Pancreas (tissue), 10 donors: ENCODE results near the gene L3MBTL1. TPM values are rescaled to one million over a fixed set of nuclear protein-coding genes. Genes with fewer than 3 reads are reported as not detected.

Experiments
- ATAC-seq, 4 donors: fragments of 200-7000 bp; cut with Tn5 transposase; one replicate each; pipeline versions ENCODE4 v1.8.0 to v1.9.1; 2020; ENCODE audit warnings: mild to moderate bottlenecking in 4 of 4, moderate library complexity in 4 of 4
- DNase-seq, 6 donors: peaks; one replicate each; pipeline ENCODE4 v3.0.0-alpha.2; 2020
- FAIRE-seq: peaks from 2 replicates; lab custom pipeline; 2012; peaks lifted over from hg19 to GRCh38; lab: Jason Lieb, UNC
- H3K27ac ChIP-seq, 4 donors: fragments of 200-600 bp; sonication (generic); 1 replicate in 3 of 4; 2 replicates in 1 of 4; pipeline versions ENCODE4 v1.5.0 to v1.8.0; 2020
- H3K27me3 ChIP-seq, 4 donors: fragments of 200-600 bp; one replicate each; pipeline ENCODE4 v1.8.0; 2021
- H3K36me3 ChIP-seq, 3 donors: fragments of 200-600 bp; sonication (generic) in 1 of 3; one replicate each; pipeline versions ENCODE4 v1.5.0 to v1.8.0; 2020 to 2021
- H3K4me1 ChIP-seq, 3 donors: fragments of 200-600 bp; one replicate each; pipeline ENCODE4 v1.8.0; 2021
- H3K4me3 ChIP-seq, 4 donors: fragments of 200-600 bp; sonication (generic) in 2 of 4; one replicate each; pipeline versions ENCODE4 v1.5.0 to v1.8.0; 2020 to 2021
- H3K9me3 ChIP-seq, 4 donors: fragments of 200-600 bp; one replicate each; pipeline ENCODE4 v1.8.0; 2021
- WGBS, 2 donors: extraction: QIAGEN DNeasy Blood & Tissue Kit; methylation state at CpG; one replicate each; pipeline ENCODE4 v1.1.7; 2013; 5-methylcytosine and 5-hydroxymethylcytosine counted together
- intact Hi-C, 3 donors: fragments of 100-400 bp; cut with DNase I; formaldehyde crosslinking; loops; one replicate each; pipeline versions ENCODE4 v1.11.1 to v1.14.2; 2022
- polyA plus RNA-seq, 2 donors: library from polyadenylated mRNA; stranded (reverse); fragments of 200-250 nt; gene quantifications; one replicate each; pipeline ENCODE4 v1.2.3, GENCODE V29; 2013
- total RNA-seq, 6 donors: library from RNA; stranded (reverse); fragmentation: NEBNext Ultra II Directional in 4 of 6; extraction: Animal tissue kit (Norgen Biotek cat#: 25700) in 4 of 6; gene quantifications; one replicate each; pipeline versions ENCODE4 v1.2.1 to v1.2.4, GENCODE V29; 2021 to 2023
- TF ChIP-seq, protein P1 (sequence below), 4 donors: fragments of 200-600 bp; sonication (generic) in 3 of 4; IDR thresholded peaks; one replicate each; pipeline versions ENCODE4 v1.5.0 to v1.8.0; 2021; ENCODE audit warnings: antibody characterized with exemption in 4 of 4
- donor health status: healthy with polysubstance abuse.
- donor health status: DM: no; HTN: no; CAD: no; lungs with moderate emphysema.
- donor health status: DM: no; HTN: no; CAD: no.
- donor health status: control.
- donor health status: control.
- donor health status: Bipolar disorder and iron deficiency.
- donor health status: DM: yes; HTN: yes; CAD: no.
- donor health status: DM: no; HTN: no; CAD: no.
- donor health status: DM: no; HTN: no; CAD: no.
- donor health status: DM: yes; HTN: yes; CAD: no.

The L3MBTL1 gene
- total and polyA plus RNA-seq, 8 donors, result 3.4 to 10.7 (median 5.6) TPM

DNA sequence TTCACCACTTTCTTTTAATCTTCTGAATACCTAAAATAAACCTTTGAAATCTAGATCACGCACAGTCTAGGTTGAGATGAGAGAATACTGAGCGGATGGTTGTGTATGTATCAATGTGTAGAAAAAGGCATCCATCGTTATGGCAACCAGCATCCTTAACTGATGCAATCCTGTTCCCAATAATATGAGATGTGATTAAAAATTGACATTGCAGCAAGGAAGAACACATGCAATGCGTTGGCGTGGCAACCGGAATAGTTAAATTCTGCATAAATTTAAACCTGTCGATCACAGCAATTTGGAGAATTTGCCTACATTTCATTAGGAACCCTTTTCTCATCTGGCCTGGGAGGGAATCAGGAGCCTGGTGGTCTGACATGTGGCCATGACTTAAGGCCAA is 1.3 kb upstream of the L3MBTL1 start:
- ATAC-seq (no peak), DNase-seq (no peak), FAIRE-seq (no peak)
- H3K27ac ChIP-seq, result no peak overlapping the region
- H3K4me1 ChIP-seq, result no peaks in the 10 kb centered on the region
- H3K9me3 ChIP-seq, result no peaks in the 10 kb centered on the region
- H3K27me3 ChIP-seq, result no peaks in the 10 kb centered on the region
- no peaks in the 10 kb centered on the region for H3K36me3 ChIP-seq
- 92 to 93% methylated on average over 7 of the region's 7 CpGs for WGBS, 2 donors
- TF ChIP-seq, protein P1, sequence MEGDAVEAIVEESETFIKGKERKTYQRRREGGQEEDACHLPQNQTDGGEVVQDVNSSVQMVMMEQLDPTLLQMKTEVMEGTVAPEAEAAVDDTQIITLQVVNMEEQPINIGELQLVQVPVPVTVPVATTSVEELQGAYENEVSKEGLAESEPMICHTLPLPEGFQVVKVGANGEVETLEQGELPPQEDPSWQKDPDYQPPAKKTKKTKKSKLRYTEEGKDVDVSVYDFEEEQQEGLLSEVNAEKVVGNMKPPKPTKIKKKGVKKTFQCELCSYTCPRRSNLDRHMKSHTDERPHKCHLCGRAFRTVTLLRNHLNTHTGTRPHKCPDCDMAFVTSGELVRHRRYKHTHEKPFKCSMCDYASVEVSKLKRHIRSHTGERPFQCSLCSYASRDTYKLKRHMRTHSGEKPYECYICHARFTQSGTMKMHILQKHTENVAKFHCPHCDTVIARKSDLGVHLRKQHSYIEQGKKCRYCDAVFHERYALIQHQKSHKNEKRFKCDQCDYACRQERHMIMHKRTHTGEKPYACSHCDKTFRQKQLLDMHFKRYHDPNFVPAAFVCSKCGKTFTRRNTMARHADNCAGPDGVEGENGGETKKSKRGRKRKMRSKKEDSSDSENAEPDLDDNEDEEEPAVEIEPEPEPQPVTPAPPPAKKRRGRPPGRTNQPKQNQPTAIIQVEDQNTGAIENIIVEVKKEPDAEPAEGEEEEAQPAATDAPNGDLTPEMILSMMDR (IDR thresholded peaks at IDR 0.05), result no peak
- H3K4me3 ChIP-seq, result no peak overlapping the region
- intact Hi-C loops, result no loop called here

DNA sequence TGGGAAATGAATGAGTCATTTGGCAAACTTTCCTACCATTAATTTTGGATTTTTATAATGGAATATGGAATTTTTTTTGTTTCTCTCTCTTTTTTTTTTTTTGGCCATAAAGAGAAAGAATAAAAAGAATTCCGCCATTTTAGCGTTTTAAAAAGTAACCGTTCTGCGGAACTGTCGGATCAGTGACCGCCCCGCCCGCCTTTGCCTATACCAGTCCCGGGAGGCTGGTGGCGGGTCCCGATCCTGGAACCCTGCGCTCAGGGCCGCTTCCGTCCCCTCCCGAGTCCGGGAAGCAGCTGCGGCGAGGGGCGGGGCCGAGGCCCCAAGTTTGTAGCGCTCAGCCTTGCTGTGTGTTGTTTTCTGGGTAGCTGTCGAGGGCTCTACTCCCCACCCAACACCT is 609 bp downstream of the L3MBTL1 start:
- Histone ChIP-seq H3K36me3 (no peaks in the 10 kb centered on the region), H3K4me1 (no peaks in the 10 kb centered on the region), H3K9me3 (no peaks in the 10 kb centered on the region), H3K27ac (no peak overlapping the region), H3K4me3 (peak overlapping the region; percentile 31 to 65 (median 60)), H3K27me3 (no peaks in the 10 kb centered on the region)
- ATAC-seq (peak in 2 of 4 donors; percentile 9 to 12), DNase-seq (no peak), FAIRE-seq (no peak)
- 20 to 22% methylated on average over 22 of the region's 22 CpGs for WGBS, 2 donors
- TF ChIP-seq, protein P1 (IDR thresholded peaks at IDR 0.05), result no peak
- intact Hi-C loops, result no loop called here

DNA sequence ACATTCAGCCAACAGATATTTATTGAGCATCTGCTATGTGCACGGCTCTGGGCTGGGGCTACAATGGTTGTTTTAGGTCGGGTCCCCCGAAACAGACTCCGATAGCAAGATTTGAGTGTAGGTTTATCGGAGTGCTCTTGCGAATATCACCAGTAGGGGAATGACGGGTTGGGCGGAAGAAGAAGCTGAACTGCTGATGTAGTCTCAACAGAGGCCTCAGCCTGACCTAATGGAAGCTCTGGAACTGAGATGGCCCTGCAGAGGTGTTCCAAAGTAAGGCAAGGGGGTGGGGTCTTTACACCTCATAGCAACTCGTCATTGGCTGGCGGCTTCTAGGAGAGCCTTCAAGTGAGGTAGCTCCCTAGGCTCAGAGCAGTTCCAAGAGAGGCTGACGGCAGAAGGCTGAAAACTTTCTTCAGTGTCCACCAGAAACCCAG is 1.1 kb downstream of the L3MBTL1 start:
- FAIRE-seq (no peak), DNase-seq (no peak), ATAC-seq (no peak)
- Histone ChIP-seq H3K9me3 (no peaks in the 10 kb centered on the region), H3K27ac (no peak overlapping the region), H3K36me3 (no peaks in the 10 kb centered on the region), H3K4me3 (peak overlapping the region in 1 of 4 donors; percentile 65), H3K4me1 (no peaks in the 10 kb centered on the region), H3K27me3 (no peaks in the 10 kb centered on the region)
- 89 to 90% methylated on average over 11 of the region's 11 CpGs for WGBS, 2 donors
- intact Hi-C loops, result no loop called here
- TF ChIP-seq, protein P1 (IDR thresholded peaks at IDR 0.05), result no peak

DNA sequence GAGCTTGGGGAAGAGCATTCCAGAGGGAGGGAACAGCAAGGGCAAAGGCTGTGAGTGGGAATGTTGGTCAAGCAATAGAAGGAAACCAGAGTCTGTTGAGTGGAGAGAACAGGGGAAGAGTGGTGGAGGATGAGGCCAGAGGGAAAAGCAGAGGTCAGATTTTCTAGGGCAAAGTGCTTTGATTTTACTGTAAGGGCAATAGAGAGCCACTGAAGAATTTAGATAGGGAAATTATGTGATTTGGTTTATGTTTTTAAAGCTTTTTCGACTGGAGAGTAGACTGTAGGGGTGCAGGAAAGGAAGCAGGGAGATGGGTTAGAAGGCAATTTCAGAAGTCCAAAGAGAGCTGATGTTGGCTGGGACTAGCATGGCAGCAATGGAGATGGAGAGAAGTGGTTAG is 4.4 kb downstream of the L3MBTL1 start:
- 57 to 62% methylated on average over 1 of the region's 1 CpG for WGBS, 2 donors
- intact Hi-C loops, result no loop called here
- DNase-seq, result no peak
- Histone ChIP-seq H3K4me1 (no peaks in the 10 kb centered on the region), H3K9me3 (no peaks in the 10 kb centered on the region), H3K27me3 (no peaks in the 10 kb centered on the region), H3K4me3 (no peak overlapping the region), H3K27ac (no peak overlapping the region), H3K36me3 (no peaks in the 10 kb centered on the region)
- FAIRE-seq, result no peak
- TF ChIP-seq, protein P1 (IDR thresholded peaks at IDR 0.05), result no peak
- no peak for ATAC-seq

DNA sequence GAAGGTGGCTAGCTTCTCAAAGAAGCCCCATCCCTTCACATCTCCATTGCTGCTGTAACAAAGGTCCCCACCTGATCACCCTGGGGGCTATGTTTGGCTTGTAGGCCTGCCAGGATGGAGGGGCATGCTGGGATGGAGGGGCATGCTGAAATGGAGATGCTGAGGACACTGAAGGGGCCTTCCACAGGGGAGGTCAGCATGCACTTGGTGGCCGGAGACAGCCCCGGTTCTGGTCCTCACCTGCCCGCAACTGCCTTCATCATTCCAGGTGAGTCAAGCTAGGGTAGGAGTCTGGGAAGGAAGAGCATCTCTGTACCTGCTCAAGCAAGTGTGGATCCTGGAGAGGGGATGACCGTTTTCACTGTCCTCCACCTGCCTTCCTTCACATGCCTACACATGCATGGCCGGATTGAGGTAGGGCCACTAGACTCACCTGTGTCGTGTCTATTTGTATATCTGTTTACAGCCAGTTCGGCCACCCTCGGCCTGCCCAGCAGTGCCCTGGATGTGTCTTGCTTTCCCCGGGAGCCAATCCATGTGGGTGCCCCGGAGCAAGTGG is 6.0 kb downstream of the L3MBTL1 start:
- TF ChIP-seq, protein P1 (IDR thresholded peaks at IDR 0.05), result no peak
- H3K4me3 ChIP-seq, result peak overlapping the region in 3 of 4 donors; percentile 7 to 42 (median 41)
- WGBS, 2 donors, result 56 to 59% methylated on average over 10 of the region's 10 CpGs
- no peaks in the 10 kb centered on the region for H3K27me3 ChIP-seq
- H3K4me1 ChIP-seq, result no peaks in the 10 kb centered on the region
- peak in 1 of 6 donors; percentile 29 for DNase-seq
- ATAC-seq, result peak; percentile 1 to 12 (median 2)
- H3K27ac ChIP-seq, result peak overlapping the region in 2 of 4 donors; percentile 30 to 33
- no peaks in the 10 kb centered on the region for H3K36me3 ChIP-seq
- intact Hi-C loops, result no loop called here
- H3K9me3 ChIP-seq, result no peaks in the 10 kb centered on the region
- FAIRE-seq, result no peak
